Keratinocyte (primary cell): ENCODE data around the gene CDC40. TPM values are rescaled to one million over a fixed set of nuclear protein-coding genes. Genes with fewer than 3 reads are reported as not detected.
"Not testable (repeated sequence)": the region's sequence is repeated elsewhere in the genome, so short reads cannot be mapped to it uniquely, and the experiment has no call there.

ENCODE experiments used
- DNase-seq: peaks from one replicate; pipeline ENCODE4 v3.0.0-alpha.2; 2011; ENCODE audit warnings: low read depth, missing footprints, low spot score
- FAIRE-seq: peaks from 2 replicates; lab custom pipeline; 2011; peaks lifted over from hg19 to GRCh38; lab: Jason Lieb, UNC
- H2AFZ ChIP-seq: 2 replicates; pipeline ENCODE4 v1.6.0; 2012; ENCODE audit warnings: low read length, control low read depth, inconsistent platforms; ENCODE audit not compliant: control insufficient read depth
- H3K27ac ChIP-seq: 2 replicates; pipeline ENCODE4 v1.5.1; 2011; ENCODE audit warnings: low read length; ENCODE audit not compliant: control insufficient read depth, insufficient read depth
- H3K27me3 ChIP-seq: 3 replicates; pipeline ENCODE4 v1.6.0; 2011; ENCODE audit warnings: low read length; ENCODE audit not compliant: control insufficient read depth, insufficient read depth; ENCODE audit errors: extremely low read depth
- H3K36me3 ChIP-seq, 2 experiments: 2 replicates in 1 of 2; 3 replicates in 1 of 2; pipeline ENCODE4 v1.5.1; 2011; ENCODE audit warnings: low read length in 2 of 2, mild to moderate bottlenecking in 1 of 2; ENCODE audit not compliant: control insufficient read depth in 2 of 2, insufficient read depth in 2 of 2; ENCODE audit errors: extremely low read depth in 1 of 2
- H3K4me1 ChIP-seq: 3 replicates; pipeline ENCODE4 v1.5.1; 2011; ENCODE audit warnings: low read length; ENCODE audit not compliant: control insufficient read depth, insufficient read depth; ENCODE audit errors: extremely low read depth
- H3K4me2 ChIP-seq: 3 replicates; pipeline ENCODE4 v1.6.0; 2011; ENCODE audit warnings: low read depth, low read length; ENCODE audit not compliant: control insufficient read depth, insufficient read depth; ENCODE audit errors: extremely low read depth
- H3K4me3 ChIP-seq, 3 experiments: fragments of 200-600 bp in 1 of 3; sonication (generic) in 1 of 3; 2 replicates in 2 of 3; 3 replicates in 1 of 3; pipeline ENCODE4 v1.5.1; 2011 to 2016; ENCODE audit warnings: low read length in 3 of 3, mild to moderate bottlenecking in 3 of 3, control low read depth in 2 of 3, inconsistent platforms in 1 of 3, low read depth in 1 of 3, mixed read lengths in 1 of 3, mixed run types in 1 of 3, moderate library complexity in 1 of 3; ENCODE audit not compliant: control insufficient read depth in 2 of 3, insufficient read depth in 2 of 3; ENCODE audit errors: extremely low read depth in 1 of 3
- H3K79me2 ChIP-seq: 2 replicates; pipeline ENCODE4 v1.6.0; 2012; ENCODE audit warnings: low read length; ENCODE audit not compliant: control insufficient read depth, insufficient read depth
- H3K9ac ChIP-seq: 3 replicates; pipeline ENCODE4 v1.6.0; 2011; ENCODE audit warnings: low read length; ENCODE audit not compliant: control insufficient read depth, insufficient read depth; ENCODE audit errors: extremely low read depth
- H3K9me1 ChIP-seq: 3 replicates; pipeline ENCODE4 v1.6.0; 2011; ENCODE audit warnings: low read length; ENCODE audit not compliant: control insufficient read depth, insufficient read depth; ENCODE audit errors: extremely low read depth
- H3K9me3 ChIP-seq: 2 replicates; pipeline ENCODE4 v1.5.1; 2012; ENCODE audit warnings: low read depth, low read length; ENCODE audit not compliant: control insufficient read depth
- H4K20me1 ChIP-seq: 3 replicates; pipeline ENCODE4 v1.6.0; 2011; ENCODE audit warnings: low read length; ENCODE audit not compliant: control insufficient read depth, insufficient read depth; ENCODE audit errors: extremely low read depth
- CTCF ChIP-seq, 3 experiments: IDR thresholded peaks in 1 of 3; conservative IDR thresholded peaks in 1 of 3; optimal IDR thresholded peaks in 1 of 3; 2 replicates in 2 of 3; 3 replicates in 1 of 3; pipeline versions ENCODE3 to v1.5.1; 2011; ENCODE audit warnings: low read length in 3 of 3, mild to moderate bottlenecking in 3 of 3, moderate library complexity in 2 of 3, control low read depth in 1 of 3, inconsistent platforms in 1 of 3; ENCODE audit not compliant: insufficient read depth in 2 of 3; ENCODE audit errors: extremely low read depth in 1 of 3
- EZH2 ChIP-seq: IDR thresholded peaks from one replicate; pipeline ENCODE4 v1.6.1; 2012; ENCODE audit warnings: inconsistent platforms, mild to moderate bottlenecking, low read length, moderate library complexity
- dilution Hi-C: fragments of 300-500 bp; cut with MboI; formaldehyde crosslinking; loops from one replicate; pipeline ENCODE4 v1.7.0; 2020; ENCODE audit warnings: low sequenced_read_pairs; ENCODE audit not compliant: extremely low pct_ligation_motif_present
- polyA plus RNA-seq, 5 experiments: library from polyadenylated mRNA; depleted of rRNA in 3 of 5; stranded (reverse) in 3 of 5; stranded (forward) in 1 of 5; unstranded in 1 of 5; fragments of >200 nt; gene quantifications; 1 replicate in 1 of 5; 2 replicates in 3 of 5; 3 replicates in 1 of 5; pipeline versions ENCODE4 v1.2.1 to v1.2.3, GENCODE V29; 2011 to 2012; ENCODE audit warnings: missing spikeins in 2 of 5, low read depth in 1 of 5, low replicate concordance in 1 of 5

The CDC40 gene
- polyA plus RNA-seq, 1 donor (not counting 4 experiments of a cell fraction or from before 2014, with no cell fraction given) = 15.8 TPM

DNA sequence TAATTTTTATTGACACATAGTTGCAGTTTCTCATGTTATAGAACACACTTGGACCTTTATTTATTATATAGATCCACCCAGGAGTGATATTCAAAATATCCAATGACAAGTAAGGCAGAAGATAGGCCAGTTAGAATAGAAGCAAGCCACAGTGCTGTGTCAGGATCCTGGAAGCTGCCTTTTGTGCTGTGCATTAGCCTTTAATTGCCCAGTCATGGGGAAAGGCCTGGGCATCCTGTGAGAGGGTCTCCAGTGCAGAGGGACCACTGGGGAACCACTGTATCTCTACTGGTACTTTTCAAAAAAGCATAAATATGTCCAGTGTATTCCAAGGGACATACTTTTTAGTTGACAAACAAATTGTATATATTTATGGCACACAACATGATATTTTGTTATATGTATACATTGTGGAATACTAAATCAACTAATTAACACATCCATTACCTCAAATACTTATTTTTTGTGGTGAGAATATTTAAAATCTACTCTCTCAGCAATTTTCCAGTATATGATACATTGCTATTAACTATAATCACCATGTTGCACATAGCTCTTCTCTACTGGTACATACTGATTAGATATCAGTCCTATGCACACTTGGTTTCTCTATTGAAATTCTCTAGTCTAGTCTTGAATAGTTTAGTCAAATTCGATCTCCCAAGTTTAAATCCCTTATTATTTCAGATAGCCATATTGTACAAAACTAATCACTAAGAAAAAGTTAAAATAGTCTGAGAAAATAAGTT is 59.5 kb downstream of the CDC40 start:
- Histone ChIP-seq H4K20me1 (no peaks in the 10 kb centered on the region), H2AFZ (no peak overlapping the region), H3K9me1 (no peaks in the 10 kb centered on the region), H3K27ac (no peak overlapping the region), H3K4me2 (no peak overlapping the region), H3K36me3 (no peaks in the 10 kb centered on the region), H3K4me1 (no peaks in the 10 kb centered on the region), H3K4me3 (no peak overlapping the region), H3K79me2 (no peaks in the 10 kb centered on the region), H3K27me3 (no peaks in the 10 kb centered on the region), H3K9ac (no peak overlapping the region), H3K9me3 (no peaks in the 10 kb centered on the region)
- dilution Hi-C loops = no loop called here
- no peak for TF ChIP-seq CTCF (optimal IDR thresholded peaks at IDR 0.05 in 1 of 3, IDR thresholded peaks at IDR 0.05 in 1 of 3, conservative IDR thresholded peaks at IDR 0.05 in 1 of 3; ENCODE audit: extremely low read depth in 1 of 3, insufficient read depth in 2 of 3, low read length in 3 of 3)
- TF ChIP-seq EZH2 = no peak
- no peak for DNase-seq
- FAIRE-seq = no peak

DNA sequence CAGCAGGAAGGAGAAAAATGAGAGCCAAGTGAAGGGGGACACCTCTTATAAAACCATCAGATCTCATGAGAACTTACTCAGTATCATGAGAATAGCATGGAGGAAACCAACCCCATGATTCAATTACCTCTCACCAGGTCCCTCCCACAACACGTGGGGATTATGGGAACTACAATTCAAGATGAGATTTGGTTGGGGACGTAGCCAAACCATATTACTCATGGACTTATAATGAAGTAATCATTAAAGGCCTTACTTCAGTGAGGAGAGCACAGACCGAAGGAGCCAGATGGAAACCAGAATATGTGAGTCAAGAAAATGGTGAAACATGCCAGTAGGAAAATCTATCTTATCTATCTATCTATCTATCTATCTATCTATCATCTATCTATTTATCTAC is 64.4 kb downstream of the CDC40 start:
- H4K20me1 ChIP-seq, H3K79me2 ChIP-seq, DNase-seq, H3K4me3 ChIP-seq, H3K4me2 ChIP-seq, H3K9me3 ChIP-seq, dilution Hi-C loops, H3K4me1 ChIP-seq, FAIRE-seq, H3K9me1 ChIP-seq, H3K36me3 ChIP-seq, H2AFZ ChIP-seq, H3K27ac ChIP-seq, H3K27me3 ChIP-seq, H3K9ac ChIP-seq: not testable (repeated sequence)

DNA sequence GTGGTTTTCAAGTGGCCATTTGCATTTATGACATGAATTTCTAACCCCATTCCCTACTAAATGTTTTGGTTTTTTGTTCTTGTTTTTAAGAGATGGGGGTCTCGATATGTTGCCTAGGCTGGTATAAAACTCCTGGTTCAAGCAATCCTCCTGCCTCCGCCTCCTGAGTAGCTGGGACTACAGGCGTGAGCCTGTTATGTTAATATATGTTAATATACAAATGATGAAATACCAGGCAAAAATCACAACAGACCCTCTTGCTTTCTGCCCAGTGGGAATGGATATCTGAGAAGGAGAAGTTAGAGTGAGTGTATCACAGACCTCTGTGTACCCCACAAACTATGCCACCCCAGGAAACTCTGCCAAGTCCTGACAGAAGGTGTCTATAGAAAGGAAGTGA is 66.2 kb downstream of the CDC40 start:
- Histone ChIP-seq H3K9me3 (no peaks in the 10 kb centered on the region), H2AFZ (no peak overlapping the region), H3K9ac (no peak overlapping the region), H3K36me3 (no peaks in the 10 kb centered on the region), H3K4me3 (no peak overlapping the region), H4K20me1 (no peaks in the 10 kb centered on the region), H3K27me3 (no peaks in the 10 kb centered on the region), H3K4me1 (no peaks in the 10 kb centered on the region), H3K9me1 (no peaks in the 10 kb centered on the region), H3K79me2 (no peaks in the 10 kb centered on the region), H3K4me2 (no peak overlapping the region), H3K27ac (no peak overlapping the region)
- dilution Hi-C loops = no loop called here
- DNase-seq (no peak), FAIRE-seq (no peak)
- no peak for TF ChIP-seq CTCF (optimal IDR thresholded peaks at IDR 0.05 in 1 of 3, IDR thresholded peaks at IDR 0.05 in 1 of 3, conservative IDR thresholded peaks at IDR 0.05 in 1 of 3; ENCODE audit: extremely low read depth in 1 of 3, insufficient read depth in 2 of 3, low read length in 3 of 3)
- no peak for TF ChIP-seq EZH2
